HFF-Myc (cell line): Measurements from ENCODE around the gene RAB3IP.
"Not testable (repeated sequence)": the region's sequence is repeated elsewhere in the genome, so short reads cannot be mapped to it uniquely, and the experiment has no call there.

Source experiments
- DNase-seq: peaks from one replicate; pipeline ENCODE4 v3.0.0-alpha.2; 2011; ENCODE audit warnings: low read depth; ENCODE audit errors: extremely low read depth
- H3K4me3 ChIP-seq: replicated peaks from 2 replicates; pipeline ENCODE4 v1.5.1; 2011; ENCODE audit warnings: low read depth, mild to moderate bottlenecking, control low read depth, low read length
- TF ChIP-seq, protein P1 (sequence below): IDR thresholded peaks from 2 replicates; pipeline ENCODE4 v1.5.1; 2012; ENCODE audit warnings: mild to moderate bottlenecking, low read depth, low read length, control low read depth; ENCODE audit errors: missing control alignments

The RAB3IP gene

GRCh38 chr12:69751476-69751875 is 12.8 kb downstream of the RAB3IP start:
- TF ChIP-seq, protein P1, sequence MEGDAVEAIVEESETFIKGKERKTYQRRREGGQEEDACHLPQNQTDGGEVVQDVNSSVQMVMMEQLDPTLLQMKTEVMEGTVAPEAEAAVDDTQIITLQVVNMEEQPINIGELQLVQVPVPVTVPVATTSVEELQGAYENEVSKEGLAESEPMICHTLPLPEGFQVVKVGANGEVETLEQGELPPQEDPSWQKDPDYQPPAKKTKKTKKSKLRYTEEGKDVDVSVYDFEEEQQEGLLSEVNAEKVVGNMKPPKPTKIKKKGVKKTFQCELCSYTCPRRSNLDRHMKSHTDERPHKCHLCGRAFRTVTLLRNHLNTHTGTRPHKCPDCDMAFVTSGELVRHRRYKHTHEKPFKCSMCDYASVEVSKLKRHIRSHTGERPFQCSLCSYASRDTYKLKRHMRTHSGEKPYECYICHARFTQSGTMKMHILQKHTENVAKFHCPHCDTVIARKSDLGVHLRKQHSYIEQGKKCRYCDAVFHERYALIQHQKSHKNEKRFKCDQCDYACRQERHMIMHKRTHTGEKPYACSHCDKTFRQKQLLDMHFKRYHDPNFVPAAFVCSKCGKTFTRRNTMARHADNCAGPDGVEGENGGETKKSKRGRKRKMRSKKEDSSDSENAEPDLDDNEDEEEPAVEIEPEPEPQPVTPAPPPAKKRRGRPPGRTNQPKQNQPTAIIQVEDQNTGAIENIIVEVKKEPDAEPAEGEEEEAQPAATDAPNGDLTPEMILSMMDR: no peak
- no peak overlapping the region for H3K4me3 ChIP-seq
- no peak for DNase-seq

GRCh38 chr12:69755302-69755701 is 16.6 kb downstream of the RAB3IP start:
- TF ChIP-seq, protein P1: no peak
- H3K4me3 ChIP-seq: no peak overlapping the region
- no peak for DNase-seq

GRCh38 chr12:69756088-69756755 is 17.6 kb downstream of the RAB3IP start:
- DNase-seq: no peak
- H3K4me3 ChIP-seq: no peak overlapping the region
- TF ChIP-seq, protein P1: no peak

DNA sequence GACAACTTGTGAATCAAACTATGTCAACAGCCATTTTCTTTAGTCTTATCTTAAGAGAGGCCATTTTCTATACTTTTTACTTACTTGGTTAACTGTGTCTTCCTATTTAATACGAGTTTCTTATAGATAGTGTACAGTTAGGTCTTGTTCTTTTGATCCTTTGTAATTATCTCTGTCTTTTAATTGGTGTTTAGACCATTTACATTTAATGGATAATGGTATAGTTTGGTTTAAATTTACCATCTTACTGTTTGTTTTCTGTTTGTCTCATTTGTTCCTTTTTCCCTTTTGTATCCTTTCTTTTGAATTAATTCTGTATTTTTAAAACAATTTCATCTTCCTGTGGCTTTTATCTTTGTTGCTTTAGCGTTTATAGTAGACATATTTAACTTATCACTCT is 19.4 kb downstream of the RAB3IP start:
- DNase-seq: no peak
- no peak overlapping the region for H3K4me3 ChIP-seq
- TF ChIP-seq, protein P1: no peak

- not testable (repeated sequence) for DNase-seq, H3K4me3 ChIP-seq
Measured at GRCh38 chr12:69759581-69759980, 20.9 kb downstream of the RAB3IP start.

GRCh38 chr12:69765515-69765914 is 26.9 kb downstream of the RAB3IP start:
- DNase-seq: no peak
- TF ChIP-seq, protein P1: no peak
- H3K4me3 ChIP-seq: no peak overlapping the region

DNA sequence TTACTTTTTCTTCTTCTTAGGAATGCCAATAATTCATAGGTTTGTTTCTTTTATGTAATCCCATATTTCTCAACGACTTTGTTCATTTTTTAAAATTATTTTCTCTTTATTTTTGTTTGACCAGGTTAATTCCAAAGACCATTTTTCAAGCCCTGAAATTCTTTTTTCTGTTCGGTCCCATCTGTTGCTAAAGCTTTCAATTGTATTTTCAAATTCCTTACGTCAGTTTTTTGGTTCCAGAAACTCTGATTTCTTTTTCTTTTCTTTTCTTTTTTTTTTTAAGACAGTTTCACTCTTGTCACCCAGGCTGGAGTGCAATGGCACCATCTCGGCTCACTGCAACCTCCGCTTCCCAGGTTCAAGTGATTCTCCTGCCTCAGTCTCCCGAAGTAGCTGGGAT is 27.6 kb downstream of the RAB3IP start:
- no peak overlapping the region for H3K4me3 ChIP-seq
- no peak for DNase-seq
- TF ChIP-seq, protein P1: no peak
